IPS-18c (cell line): Measurements from ENCODE around the gene DPYD.

Experiments
- H3K4me3 ChIP-seq: 2 replicates; pipeline ENCODE4 v1.7.0; 2013; ENCODE audit warnings: low read depth, mild to moderate bottlenecking, low read length, moderate library complexity; ENCODE audit not compliant: insufficient read depth
- H3K9me3 ChIP-seq: one replicate; pipeline ENCODE4 v1.6.1; 2013; ENCODE audit warnings: mild to moderate bottlenecking, low read length, moderate library complexity; ENCODE audit not compliant: control insufficient read depth, insufficient read depth

The DPYD gene

DNA sequence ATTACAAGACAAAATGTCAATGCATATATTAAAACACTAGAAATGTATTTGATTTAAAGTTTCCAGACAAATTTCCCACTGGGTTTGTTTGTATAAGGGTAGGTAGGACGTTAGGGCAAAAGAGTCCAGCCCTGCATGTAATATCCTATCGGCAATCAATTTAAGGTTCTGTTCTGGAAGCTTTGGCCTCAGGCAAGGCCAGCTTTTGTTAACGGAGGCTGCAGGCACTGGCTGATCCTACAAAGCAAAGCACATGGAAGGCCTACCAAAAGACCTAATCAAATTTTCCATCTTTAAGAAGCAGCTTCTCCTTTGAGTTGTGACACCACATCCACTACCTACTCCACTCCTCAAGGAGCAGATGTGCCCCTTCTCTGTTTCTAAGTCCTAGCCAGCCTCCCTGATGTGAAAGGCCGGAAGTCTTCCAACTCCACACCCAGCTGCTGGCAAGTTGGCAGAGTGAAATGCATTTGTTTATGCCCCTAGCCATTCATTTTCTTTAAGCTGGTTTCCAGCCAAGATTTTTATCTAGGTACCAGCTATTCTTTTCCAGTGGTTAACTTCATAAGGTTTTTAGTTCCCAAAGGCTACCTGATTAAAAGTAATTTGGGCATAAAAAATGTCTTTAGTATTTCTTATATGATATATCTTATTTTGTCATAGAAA, 746.7 kb downstream of the DPYD start:
- H3K4me3 ChIP-seq = no peak overlapping the region
- H3K9me3 ChIP-seq = no peaks in the 10 kb centered on the region

DNA sequence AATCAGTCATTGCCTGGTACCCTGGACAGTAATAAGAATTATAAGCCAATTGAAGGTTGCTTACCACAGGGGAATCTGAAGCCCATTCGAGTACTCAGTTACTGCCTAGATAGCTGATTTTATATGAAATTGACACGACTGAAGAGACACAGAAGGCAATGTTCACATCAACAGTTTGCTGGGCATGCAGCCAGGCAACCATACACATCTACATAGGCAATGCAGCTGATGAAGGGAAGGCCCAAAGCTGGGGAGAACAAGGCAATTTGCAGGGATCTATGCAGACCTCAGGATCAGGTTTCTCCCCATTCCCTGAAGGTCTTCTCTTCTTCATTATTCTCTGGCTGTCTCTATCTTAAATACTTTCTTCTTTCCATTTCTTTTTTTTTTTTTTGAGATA, 750.5 kb downstream of the DPYD start:
- no peak overlapping the region for H3K4me3 ChIP-seq
- H3K9me3 ChIP-seq = no peaks in the 10 kb centered on the region

DNA sequence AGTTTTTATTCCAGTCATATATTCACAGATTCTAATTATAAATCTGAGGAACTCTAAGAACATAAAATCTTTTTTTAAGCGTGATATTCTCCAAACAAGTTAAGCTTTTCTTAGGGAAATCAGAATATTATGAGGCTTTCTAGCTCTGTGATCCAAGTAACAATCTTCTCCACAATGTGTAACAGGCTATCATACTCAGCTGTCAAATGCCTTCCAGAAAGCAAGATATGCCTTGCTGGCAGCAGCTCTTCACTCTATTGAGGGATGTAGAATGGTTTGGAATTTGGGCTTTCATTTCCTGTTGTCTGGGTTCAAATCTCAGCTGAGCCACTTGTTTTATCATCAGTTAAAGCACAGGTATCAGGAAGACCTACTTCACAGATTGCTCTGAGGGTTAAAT, 752.8 kb downstream of the DPYD start:
- H3K4me3 ChIP-seq = no peak overlapping the region
- no peaks in the 10 kb centered on the region for H3K9me3 ChIP-seq

DNA sequence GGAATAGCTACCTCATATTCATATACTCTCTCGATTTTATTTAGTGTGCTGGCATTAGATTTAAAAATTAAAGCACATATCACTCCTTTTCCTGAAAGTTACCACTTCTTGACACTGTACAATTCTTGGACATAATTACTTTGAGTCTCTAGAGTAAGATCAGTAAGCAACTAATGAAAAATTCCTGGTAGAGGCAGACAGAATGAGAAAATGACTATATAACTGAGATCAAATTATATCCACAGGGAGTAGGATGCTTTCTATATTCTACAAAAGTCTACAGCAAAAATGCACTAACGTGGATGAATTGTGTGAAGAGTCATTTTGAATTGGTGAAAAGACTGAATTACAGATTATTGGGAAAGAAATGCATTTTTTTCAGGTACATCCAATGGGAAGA, 753.6 kb downstream of the DPYD start:
- Histone ChIP-seq H3K4me3 (no peak overlapping the region), H3K9me3 (no peaks in the 10 kb centered on the region)

DNA sequence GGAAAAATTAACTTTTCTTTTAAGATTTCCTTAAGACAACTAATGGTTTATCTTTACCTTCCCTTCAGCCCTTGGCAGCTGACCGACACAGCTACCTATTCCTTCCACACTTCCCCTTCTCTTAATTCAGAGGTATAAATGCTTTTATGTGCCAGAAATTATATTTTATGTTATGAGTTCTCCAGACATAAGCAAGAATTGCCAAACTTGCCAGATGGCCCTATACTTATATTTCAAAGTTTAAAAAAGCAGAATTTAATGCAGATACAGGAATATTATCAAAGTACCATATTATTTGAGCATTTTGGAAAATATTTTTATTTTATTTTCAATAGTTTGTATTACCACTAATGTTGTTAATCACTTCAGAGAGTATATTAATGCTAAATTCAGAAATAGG, 754.2 kb downstream of the DPYD start:
- H3K9me3 ChIP-seq = no peaks in the 10 kb centered on the region
- no peak overlapping the region for H3K4me3 ChIP-seq

DNA sequence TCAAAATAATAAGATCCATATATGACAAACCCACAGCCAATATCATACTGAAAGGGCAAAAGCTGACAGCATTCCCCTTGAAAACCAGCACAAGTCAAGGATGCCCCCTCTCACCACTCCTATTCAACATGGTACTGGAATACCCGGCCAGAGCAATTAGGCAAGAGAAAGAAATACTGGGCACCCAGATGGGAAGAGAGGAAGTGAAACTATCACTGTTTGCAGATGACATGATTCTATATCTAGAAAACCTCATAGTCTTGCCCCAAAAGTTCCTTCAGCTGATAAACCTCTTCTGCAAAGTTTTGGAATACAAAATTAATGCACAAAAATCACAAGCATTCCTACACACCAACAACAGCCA, 756.6 kb downstream of the DPYD start:
- Histone ChIP-seq H3K4me3 (no peak overlapping the region), H3K9me3 (no peaks in the 10 kb centered on the region)

DNA sequence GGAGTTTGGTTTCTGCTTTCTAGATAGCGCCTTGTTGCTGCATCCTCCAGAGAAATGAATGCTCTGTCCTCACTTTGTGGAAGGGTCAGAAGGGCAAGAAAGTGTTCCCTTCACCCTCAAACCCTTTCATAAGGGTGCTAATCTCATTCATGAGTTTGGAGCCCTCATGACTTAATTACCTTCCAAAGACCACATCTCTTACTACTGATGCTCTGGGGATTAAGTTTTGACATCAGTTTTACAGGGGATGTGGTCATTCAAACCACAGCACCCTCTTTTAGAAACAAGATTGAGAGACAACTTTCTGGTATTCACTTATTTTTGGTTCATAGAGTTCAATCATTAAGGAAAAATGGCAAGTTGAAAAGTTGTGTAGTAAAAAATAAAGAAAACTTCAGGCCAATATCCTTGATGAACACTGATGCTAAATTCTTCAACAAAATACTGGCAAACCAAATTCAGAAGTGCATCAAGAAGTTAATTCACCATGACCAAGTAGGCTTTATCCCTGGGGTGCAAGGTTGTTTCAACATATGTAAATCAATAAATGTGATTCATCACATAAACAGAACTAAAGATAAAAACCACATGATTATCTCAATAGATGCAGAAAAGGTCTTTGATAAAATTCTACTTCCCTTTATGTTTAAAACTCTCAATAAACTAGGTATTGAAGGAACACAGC, 757.1 kb downstream of the DPYD start:
- H3K4me3 ChIP-seq = no peak overlapping the region
- no peaks in the 10 kb centered on the region for H3K9me3 ChIP-seq

DNA sequence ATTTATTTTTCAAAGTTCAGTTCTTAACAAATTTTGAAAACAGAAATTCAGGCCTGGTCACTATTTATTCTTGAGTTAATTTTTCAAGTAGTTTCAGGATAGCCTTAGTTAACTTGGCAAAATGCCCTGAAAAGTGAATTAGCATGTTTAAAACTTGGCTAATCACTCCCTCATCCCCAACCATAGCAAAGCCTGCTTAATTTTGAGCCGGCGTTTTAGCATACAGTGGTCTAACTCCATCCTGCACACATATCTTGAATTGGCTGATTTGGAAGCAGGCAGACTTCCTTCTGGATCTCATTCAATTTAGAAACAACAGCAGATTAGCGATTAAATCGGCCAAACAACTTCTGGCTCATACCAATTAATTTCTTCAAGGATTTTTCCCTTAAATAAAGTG, 760.0 kb downstream of the DPYD start:
- H3K9me3 ChIP-seq = no peaks in the 10 kb centered on the region
- no peak overlapping the region for H3K4me3 ChIP-seq

DNA sequence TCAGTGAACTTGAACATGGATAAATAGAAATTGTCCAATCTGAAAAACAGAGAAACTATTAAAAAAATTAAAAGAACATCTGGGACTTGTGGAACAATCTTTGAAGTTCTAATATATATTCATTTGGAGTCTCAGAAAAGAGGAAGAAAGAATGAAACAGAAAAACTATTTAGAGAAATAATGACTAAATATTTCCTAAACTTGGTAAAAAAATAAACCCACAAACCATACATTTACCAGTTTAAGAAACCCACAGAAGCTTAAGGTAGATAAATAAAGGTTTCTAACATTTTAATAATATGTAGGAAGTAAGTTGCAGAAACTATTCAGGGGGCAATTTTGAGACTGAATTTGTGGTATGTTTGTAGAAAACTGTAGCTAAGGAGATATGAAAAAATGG, 761.5 kb downstream of the DPYD start:
- Histone ChIP-seq H3K4me3 (no peak overlapping the region), H3K9me3 (no peaks in the 10 kb centered on the region)

DNA sequence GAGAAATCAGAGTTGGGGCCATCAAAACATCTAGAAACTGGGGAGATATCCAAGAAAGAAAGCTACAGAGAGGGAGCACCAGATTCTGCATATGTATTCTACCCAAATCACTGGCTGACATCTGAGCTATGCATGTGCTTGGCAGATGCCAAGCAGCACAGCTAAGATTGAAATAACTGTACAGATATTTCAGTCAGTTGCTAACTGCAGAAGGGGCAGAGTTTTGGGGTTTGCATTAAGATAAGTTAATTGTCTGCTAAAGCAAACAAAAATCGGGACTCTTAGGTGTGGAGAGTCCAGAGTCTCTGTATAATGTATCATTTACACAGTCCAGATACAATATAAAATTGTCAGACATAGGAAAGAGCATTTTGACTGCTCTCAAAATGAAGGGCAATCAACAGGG, 762.1 kb downstream of the DPYD start:
- H3K4me3 ChIP-seq = no peak overlapping the region
- H3K9me3 ChIP-seq = no peaks in the 10 kb centered on the region

DNA sequence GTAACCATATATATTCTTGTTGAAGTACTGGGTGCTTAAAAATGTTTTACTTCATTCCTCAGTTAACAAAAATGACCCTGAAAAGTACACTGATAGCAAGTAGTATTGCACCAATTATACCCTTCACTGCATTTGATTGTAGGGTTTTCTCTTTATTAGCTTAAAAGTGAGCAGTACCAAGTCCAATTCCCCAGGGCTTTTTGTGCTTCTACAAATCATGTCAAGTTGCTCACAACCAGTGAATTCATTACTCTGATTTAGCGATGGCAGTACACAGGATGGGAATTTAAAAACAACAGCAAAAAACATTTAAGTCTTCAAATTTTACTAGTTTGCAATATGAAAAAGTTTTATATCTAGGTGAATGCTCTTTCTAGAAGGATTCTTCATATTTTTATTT, 762.8 kb downstream of the DPYD start:
- H3K4me3 ChIP-seq = no peak overlapping the region
- H3K9me3 ChIP-seq = no peaks in the 10 kb centered on the region

DNA sequence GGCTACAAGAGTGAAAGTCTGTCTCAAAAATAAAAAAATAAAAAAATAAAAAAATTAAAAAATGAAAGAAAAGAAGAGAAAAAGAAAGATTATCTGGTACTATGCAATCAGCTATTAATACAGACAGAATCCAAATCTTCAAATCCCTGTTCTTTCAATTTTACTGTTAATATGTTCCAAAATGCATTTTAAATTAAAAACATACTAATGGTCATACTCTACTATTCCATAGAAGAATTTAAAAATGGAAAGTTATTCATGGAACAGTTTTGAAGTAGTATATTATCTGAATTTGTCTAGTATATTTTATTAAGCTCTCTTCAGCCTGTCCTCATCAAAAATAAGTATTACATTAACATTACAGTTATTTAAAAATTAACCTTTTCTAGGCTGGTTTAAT, 769.2 kb downstream of the DPYD start:
- H3K4me3 ChIP-seq = no peak overlapping the region
- H3K9me3 ChIP-seq = no peaks in the 10 kb centered on the region

DNA sequence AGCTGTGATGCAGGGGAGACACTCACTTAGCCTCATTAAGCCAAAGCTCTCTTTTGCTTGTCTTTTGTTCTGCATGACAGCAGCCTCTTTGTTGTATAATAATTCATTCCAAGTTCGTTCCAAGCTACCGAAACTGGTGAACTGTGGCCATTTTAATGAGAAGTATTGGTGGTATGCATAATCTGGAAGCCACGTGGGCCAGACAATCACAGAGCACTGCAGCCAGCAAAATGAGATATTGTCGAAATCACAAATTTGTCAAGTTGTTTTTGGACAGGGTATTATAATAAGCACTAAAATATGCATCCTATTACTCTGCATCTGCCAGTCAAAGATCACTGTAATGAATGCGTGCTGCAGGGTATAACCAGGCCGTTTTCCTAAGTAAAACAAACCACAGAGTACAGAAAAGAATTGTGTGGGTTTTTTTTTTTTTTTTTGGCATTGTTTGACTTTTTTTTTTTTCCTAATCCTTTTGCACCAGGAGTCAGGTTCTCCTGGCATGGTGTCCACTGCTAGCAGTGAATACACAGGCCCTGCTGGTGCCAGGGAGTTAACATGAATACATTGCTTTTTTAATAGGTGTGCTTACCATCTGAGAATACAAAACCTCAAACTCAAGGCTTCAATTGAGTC, 775.4 kb downstream of the DPYD start:
- no peaks in the 10 kb centered on the region for H3K9me3 ChIP-seq
- H3K4me3 ChIP-seq = no peak overlapping the region

DNA sequence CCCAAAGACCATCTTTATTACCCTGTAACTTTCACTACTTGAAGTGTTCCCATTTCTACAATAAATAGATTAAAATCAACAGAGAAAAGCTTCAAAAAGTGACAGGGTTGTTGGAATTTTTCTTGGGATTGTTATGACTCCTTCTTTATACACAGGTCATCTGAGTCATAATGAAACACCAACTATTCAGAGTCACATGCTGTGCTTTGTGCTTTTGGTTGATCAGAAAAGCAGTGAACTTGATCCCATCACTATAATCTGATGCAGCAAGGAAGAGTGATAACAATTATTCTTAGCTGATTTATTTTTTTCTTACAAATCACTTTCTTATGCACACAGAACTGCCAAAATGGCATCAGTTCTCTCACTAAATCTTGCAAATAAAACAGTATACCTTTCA, 776.3 kb downstream of the DPYD start:
- H3K4me3 ChIP-seq = no peak overlapping the region
- no peaks in the 10 kb centered on the region for H3K9me3 ChIP-seq

DNA sequence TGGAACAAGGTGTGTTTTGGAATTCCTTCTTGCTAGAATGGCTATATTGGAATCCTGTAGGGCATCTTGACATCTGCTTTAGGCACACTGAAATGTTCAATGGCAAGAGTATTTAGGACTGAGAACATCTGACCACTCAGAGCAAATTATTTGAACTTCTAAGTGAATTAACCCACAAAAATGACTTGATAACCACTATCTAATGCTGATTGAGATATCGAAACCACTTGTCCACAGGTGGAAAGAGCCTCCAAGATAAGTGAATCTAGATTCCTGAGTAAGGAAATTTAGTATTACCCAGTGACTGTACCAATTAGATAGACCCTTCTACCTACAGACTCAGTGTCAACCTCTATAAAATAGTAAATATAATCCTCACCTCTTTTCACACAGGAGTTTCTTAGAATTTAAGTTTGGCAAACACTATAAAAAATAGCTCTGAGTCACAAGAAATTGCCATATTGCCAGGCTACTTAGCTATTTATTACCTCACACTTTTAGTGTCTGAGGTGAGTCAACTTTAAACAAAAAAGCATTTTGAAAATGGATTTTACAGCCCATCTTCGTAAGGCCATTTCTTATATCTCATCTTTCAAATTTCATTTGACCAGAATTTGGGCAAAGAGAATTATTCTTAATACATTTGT, 777.5 kb downstream of the DPYD start:
- Histone ChIP-seq H3K4me3 (no peak overlapping the region), H3K9me3 (no peaks in the 10 kb centered on the region)

DNA sequence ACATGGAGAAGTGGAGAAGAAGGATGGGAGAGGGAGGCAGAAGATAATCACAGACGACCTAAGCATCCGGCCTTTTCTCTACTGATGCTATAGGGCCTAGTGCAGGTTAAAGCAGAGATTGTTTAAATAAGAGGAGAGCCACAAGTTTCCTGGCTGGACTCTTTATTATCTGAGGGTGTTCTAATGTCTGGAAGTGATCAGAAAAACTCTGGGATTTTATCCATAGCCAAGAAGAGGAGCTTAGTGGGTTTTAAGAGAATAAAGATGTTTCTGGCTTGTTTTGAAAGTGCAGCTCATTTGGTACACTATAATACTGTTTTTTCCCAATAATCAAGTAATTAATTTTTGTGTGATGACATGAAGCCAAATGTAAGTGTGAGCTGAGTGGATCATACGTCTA, 780.2 kb downstream of the DPYD start:
- H3K9me3 ChIP-seq = no peaks in the 10 kb centered on the region
- H3K4me3 ChIP-seq = no peak overlapping the region

DNA sequence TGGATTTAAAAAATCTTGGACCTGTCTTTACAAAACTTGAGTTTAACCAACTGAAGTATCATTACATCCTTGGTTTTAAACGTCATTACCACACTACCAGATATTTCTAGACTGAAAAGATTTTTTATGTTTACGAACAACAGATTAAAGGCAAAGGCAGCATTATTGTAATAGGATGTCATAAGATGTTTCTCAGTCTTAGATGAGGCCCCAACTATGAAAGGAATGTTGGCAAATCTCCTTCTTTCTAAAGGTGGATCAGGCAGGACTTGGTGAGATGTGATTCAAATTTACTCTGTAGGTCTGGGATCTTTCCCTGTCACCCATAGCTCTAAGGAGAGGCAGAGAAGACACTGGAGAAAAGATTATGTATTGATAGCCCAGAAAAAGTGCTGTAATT, 781.3 kb downstream of the DPYD start:
- Histone ChIP-seq H3K4me3 (no peak overlapping the region), H3K9me3 (no peaks in the 10 kb centered on the region)

DNA sequence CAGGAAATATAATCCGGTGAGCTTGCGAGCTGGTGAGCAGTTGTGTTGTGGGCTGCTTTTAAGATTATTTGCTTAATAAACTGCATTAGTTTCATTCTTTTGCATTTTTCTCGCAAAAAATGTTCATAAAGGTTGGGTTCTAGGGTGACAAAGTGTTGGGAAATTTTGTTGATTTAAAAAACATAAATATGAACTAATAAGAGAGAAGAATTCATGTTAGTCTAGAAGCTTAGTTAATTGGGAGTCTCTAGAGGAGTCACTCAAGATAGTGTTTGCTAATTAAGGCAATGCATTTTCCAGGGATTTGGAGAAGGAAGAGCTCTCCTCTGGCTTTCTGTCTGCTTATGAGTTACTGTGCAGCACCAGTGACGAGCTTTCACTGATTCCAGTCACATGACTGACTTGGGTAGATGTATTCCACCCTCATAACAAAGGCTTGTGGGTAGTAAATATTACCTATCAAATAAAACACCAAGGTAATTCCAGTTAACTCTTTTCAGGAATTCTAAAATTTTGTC, 782.3 kb downstream of the DPYD start:
- no peak overlapping the region for H3K4me3 ChIP-seq
- no peaks in the 10 kb centered on the region for H3K9me3 ChIP-seq
